Choroid plexus epithelial cell (primary cell): ENCODE measurements around the gene EOLA2.
"Not testable (repeated sequence)": the region's sequence is repeated elsewhere in the genome, so short reads cannot be mapped to it uniquely, and the experiment has no call there.

Experiments
- DNase-seq: peaks from one replicate; pipeline ENCODE4 v3.0.0-alpha.2; 2010; ENCODE audit warnings: low read depth
- H3K4me3 ChIP-seq: 2 replicates; pipeline ENCODE4 v1.5.1; 2011; ENCODE audit warnings: low read depth, mild to moderate bottlenecking, control low read depth, low read length, moderate library complexity
- CTCF ChIP-seq: conservative IDR thresholded peaks from 2 replicates; pipeline ENCODE4 v1.5.1; 2011; ENCODE audit warnings: low read depth, mild to moderate bottlenecking, control low read depth, inconsistent platforms, low read length, moderate library complexity

EOLA2 gene

DNA sequence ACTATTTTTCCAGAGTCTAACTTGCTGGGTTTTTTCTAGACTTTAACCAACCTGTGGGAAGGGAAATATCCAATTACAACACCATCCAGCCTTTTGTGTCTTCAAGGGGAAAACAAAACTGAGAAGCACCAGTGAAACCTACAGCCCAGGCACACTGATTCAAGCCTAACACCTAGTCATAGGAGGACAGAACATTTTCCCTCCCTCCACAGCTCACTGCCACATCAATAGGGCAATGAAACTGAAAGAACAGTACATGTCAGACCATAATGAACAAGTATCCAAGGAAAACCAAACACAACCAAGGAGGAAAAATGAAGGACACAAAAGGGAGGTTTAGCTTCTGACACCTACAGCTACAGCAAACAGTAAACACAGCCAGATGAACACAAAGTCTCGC lies 39.7 kb downstream of the EOLA2 start:
- DNase-seq, result no peak
- TF ChIP-seq CTCF, result no peak

GRCh38 chrX:149890828-149891227 lies 47.5 kb downstream of the EOLA2 start:
- not testable (repeated sequence) for H3K4me3 ChIP-seq, DNase-seq

More for the DNA sequence above, 39.7 kb downstream of the EOLA2 start:
- H3K4me3 ChIP-seq, result no peak overlapping the region
